Activated CD4-positive, alpha-beta T cell treated with anti-CD3 and anti-CD28 coated beads, Interleukin-2, amount 50 U/mL, for 4 hours (primary cell): ENCODE measurements around the gene ARFGAP1.

Source experiments
- DNase-seq, 2 experiments: peaks; one replicate each; pipeline ENCODE4 v3.0.0-alpha.2; 2020

ARFGAP1 gene

GRCh38 chr20:63261060-63261794, 11.4 kb upstream of the ARFGAP1 start:
- no peak for DNase-seq

GRCh38 chr20:63261795-63262528, 10.7 kb upstream of the ARFGAP1 start:
- no peak for DNase-seq

- DNase-seq = no peak
Observed at GRCh38 chr20:63262836-63263235, 9.8 kb upstream of the ARFGAP1 start.

- DNase-seq = no peak
Observed at GRCh38 chr20:63264000-63264399, 8.6 kb upstream of the ARFGAP1 start.

- DNase-seq = no peak
Observed at GRCh38 chr20:63264519-63264918, 8.1 kb upstream of the ARFGAP1 start.

- DNase-seq = no peak
Observed at GRCh38 chr20:63265891-63266515, 6.6 kb upstream of the ARFGAP1 start.

GRCh38 chr20:63267691-63268090, 4.9 kb upstream of the ARFGAP1 start:
- no peak for DNase-seq

- no peak for DNase-seq
Observed at GRCh38 chr20:63268256-63268655, 4.4 kb upstream of the ARFGAP1 start.

- no peak for DNase-seq
Observed at GRCh38 chr20:63268671-63269439, 3.8 kb upstream of the ARFGAP1 start.

- DNase-seq = no peak
Observed at GRCh38 chr20:63269724-63270123, 2.9 kb upstream of the ARFGAP1 start.

- no peak for DNase-seq
Observed at GRCh38 chr20:63270606-63271325, 1.8 kb upstream of the ARFGAP1 start.

- DNase-seq = no peak
Observed at GRCh38 chr20:63273059-63273579, 506 bp downstream of the ARFGAP1 start.

GRCh38 chr20:63273635-63274380, 1.2 kb downstream of the ARFGAP1 start:
- no peak for DNase-seq

- no peak for DNase-seq
Observed at GRCh38 chr20:63274381-63275228, 2.0 kb downstream of the ARFGAP1 start.

GRCh38 chr20:63275825-63276224, 3.2 kb downstream of the ARFGAP1 start:
- DNase-seq = no peak

GRCh38 chr20:63276956-63277355, 4.3 kb downstream of the ARFGAP1 start:
- DNase-seq = no peak

- DNase-seq = no peak
Observed at GRCh38 chr20:63277466-63278272, 5.1 kb downstream of the ARFGAP1 start.

GRCh38 chr20:63278661-63279060, 6.0 kb downstream of the ARFGAP1 start:
- no peak for DNase-seq

GRCh38 chr20:63279931-63280330, 7.3 kb downstream of the ARFGAP1 start:
- no peak for DNase-seq

GRCh38 chr20:63280371-63280770, 7.8 kb downstream of the ARFGAP1 start:
- DNase-seq = no peak
